ENCODE data around the gene PPP4R1.

The PPP4R1 gene

DNA sequence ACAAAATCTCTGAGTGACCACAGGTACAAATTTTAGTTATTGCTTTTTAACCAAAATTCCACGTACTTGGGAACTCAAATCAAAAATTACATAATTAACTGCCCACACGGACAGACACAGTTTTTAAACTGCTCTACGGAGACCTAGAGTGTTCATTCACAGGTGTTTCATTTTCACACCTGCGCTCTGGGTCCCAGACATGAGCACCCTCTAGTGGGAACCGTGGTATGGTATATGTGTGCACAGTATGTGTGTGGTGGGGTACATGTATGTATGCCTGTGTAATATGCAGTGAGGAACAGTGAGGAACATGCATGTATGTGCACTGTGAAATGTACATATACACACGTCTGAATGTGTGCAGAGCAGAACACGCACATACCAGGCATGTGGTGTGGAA is 65.0 kb downstream of the PPP4R1 start:
- H3K9me2 ChIP-seq (replicated peaks; ENCODE audit: low read depth, low read length), result no peaks in the 10 kb centered on the region
- H3K4me2 ChIP-seq (ENCODE audit: low read depth, low read length, poor library complexity, severe bottlenecking), result no peak overlapping the region
- H3K9me3 ChIP-seq (ENCODE audit: insufficient read depth, low read depth, low read length), result peaks cover 5% of the 10 kb centered on the region; the same call in 1 of the 2 replicates
- no peaks in the 10 kb centered on the region for H3K27me3 ChIP-seq (ENCODE audit: insufficient read depth, low read length, poor library complexity, severe bottlenecking)
- peaks cover 85% of the 10 kb centered on the region for H3K36me3 ChIP-seq (ENCODE audit: insufficient read depth, low read length)
- H3F3A ChIP-seq (ENCODE audit: low read depth), result no peaks in the 10 kb centered on the region
- H3K4me1 ChIP-seq (ENCODE audit: insufficient read depth, low read length, poor library complexity, severe bottlenecking), result no peaks in the 10 kb centered on the region
- no peaks in the 10 kb centered on the region for H3K79me2 ChIP-seq (ENCODE audit: insufficient read depth, low read length)
- no peaks in the 10 kb centered on the region for H4K20me1 ChIP-seq (ENCODE audit: insufficient read depth, low read length, poor library complexity, severe bottlenecking)
- H2AFZ ChIP-seq (ENCODE audit: low read length), result no peak overlapping the region
- TF ChIP-seq EZH2phosphoT487 (IDR thresholded peaks at IDR 0.05; ENCODE audit: borderline replicate concordance), result no peak
- TF ChIP-seq, protein P1, sequence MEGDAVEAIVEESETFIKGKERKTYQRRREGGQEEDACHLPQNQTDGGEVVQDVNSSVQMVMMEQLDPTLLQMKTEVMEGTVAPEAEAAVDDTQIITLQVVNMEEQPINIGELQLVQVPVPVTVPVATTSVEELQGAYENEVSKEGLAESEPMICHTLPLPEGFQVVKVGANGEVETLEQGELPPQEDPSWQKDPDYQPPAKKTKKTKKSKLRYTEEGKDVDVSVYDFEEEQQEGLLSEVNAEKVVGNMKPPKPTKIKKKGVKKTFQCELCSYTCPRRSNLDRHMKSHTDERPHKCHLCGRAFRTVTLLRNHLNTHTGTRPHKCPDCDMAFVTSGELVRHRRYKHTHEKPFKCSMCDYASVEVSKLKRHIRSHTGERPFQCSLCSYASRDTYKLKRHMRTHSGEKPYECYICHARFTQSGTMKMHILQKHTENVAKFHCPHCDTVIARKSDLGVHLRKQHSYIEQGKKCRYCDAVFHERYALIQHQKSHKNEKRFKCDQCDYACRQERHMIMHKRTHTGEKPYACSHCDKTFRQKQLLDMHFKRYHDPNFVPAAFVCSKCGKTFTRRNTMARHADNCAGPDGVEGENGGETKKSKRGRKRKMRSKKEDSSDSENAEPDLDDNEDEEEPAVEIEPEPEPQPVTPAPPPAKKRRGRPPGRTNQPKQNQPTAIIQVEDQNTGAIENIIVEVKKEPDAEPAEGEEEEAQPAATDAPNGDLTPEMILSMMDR (conservative IDR thresholded peaks at IDR 0.05; ENCODE audit: low read length), result peak; percentile 37
- no peak overlapping the region for H3K4me3 ChIP-seq (ENCODE audit: low read length, poor library complexity, severe bottlenecking)
- no peak overlapping the region for H3K9ac ChIP-seq (ENCODE audit: low read depth, low read length, poor library complexity, severe bottlenecking)

DNA sequence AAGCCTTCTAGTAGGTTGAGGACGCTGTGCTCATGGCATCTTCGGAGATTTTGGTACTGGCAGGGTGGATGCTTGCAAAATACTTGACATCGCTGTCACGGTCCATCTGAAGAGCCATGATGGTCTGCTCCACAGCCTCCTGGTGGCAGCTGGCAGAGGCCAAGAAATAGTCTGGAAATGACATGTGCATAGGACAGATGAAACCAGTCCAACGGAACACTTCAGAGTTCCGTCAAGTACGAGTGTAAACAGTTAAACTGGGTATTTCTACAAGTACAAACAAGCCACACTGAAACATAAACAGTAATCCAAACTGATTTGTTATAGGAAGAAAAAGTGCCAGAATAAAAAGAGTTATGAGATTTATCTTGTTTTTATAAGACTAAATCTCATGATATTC is 66.6 kb downstream of the PPP4R1 start:
- H3F3A ChIP-seq (ENCODE audit: low read depth), result no peaks in the 10 kb centered on the region
- no peak overlapping the region for H2AFZ ChIP-seq (ENCODE audit: low read length)
- no peaks in the 10 kb centered on the region for H3K9me2 ChIP-seq (replicated peaks; ENCODE audit: low read depth, low read length)
- peaks cover 73% of the 10 kb centered on the region for H3K36me3 ChIP-seq (ENCODE audit: insufficient read depth, low read length)
- H4K20me1 ChIP-seq (ENCODE audit: insufficient read depth, low read length, poor library complexity, severe bottlenecking), result no peaks in the 10 kb centered on the region
- H3K4me1 ChIP-seq (ENCODE audit: insufficient read depth, low read length, poor library complexity, severe bottlenecking), result no peaks in the 10 kb centered on the region
- H3K27me3 ChIP-seq (ENCODE audit: insufficient read depth, low read length, poor library complexity, severe bottlenecking), result no peaks in the 10 kb centered on the region
- H3K4me3 ChIP-seq (ENCODE audit: low read length, poor library complexity, severe bottlenecking), result no peak overlapping the region
- no peak overlapping the region for H3K4me2 ChIP-seq (ENCODE audit: low read depth, low read length, poor library complexity, severe bottlenecking)
- H3K79me2 ChIP-seq (ENCODE audit: insufficient read depth, low read length), result no peaks in the 10 kb centered on the region
- no peak overlapping the region for H3K9ac ChIP-seq (ENCODE audit: low read depth, low read length, poor library complexity, severe bottlenecking)
- TF ChIP-seq, protein P1 (conservative IDR thresholded peaks at IDR 0.05; ENCODE audit: low read length), result no peak
- TF ChIP-seq EZH2phosphoT487 (IDR thresholded peaks at IDR 0.05; ENCODE audit: borderline replicate concordance), result no peak
- peaks cover 3% of the 10 kb centered on the region; the same call in 1 of the 2 replicates for H3K9me3 ChIP-seq (ENCODE audit: insufficient read depth, low read depth, low read length)

DNA sequence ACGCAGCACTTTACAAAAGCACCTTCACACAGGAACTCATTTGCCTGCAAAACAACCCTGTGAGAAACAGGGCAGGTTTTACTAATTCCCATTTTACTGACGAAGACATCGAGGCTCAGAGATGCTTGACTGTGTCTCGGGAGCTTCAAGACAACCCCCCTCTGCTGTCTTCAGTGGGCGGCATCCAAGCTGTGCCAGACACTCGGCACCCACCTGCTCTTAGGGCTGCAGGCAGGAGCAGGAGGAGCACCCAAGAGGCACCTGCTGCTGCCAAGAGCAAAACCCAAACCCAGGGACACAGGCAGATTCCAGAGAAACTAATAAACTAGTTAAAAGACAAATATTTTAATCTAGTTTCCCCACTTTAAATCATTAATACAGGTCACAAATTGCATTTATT is 67.9 kb downstream of the PPP4R1 start:
- Histone ChIP-seq H3K79me2 (ENCODE audit: insufficient read depth, low read length) (no peaks in the 10 kb centered on the region), H3K4me3 (ENCODE audit: low read length, poor library complexity, severe bottlenecking) (no peak overlapping the region), H3K9me2 (replicated peaks; ENCODE audit: low read depth, low read length) (no peaks in the 10 kb centered on the region), H3K4me2 (ENCODE audit: low read depth, low read length, poor library complexity, severe bottlenecking) (no peak overlapping the region), H3K4me1 (ENCODE audit: insufficient read depth, low read length, poor library complexity, severe bottlenecking) (no peaks in the 10 kb centered on the region), H3K9ac (ENCODE audit: low read depth, low read length, poor library complexity, severe bottlenecking) (no peak overlapping the region), H3F3A (ENCODE audit: low read depth) (no peaks in the 10 kb centered on the region), H4K20me1 (ENCODE audit: insufficient read depth, low read length, poor library complexity, severe bottlenecking) (no peaks in the 10 kb centered on the region), H3K9me3 (ENCODE audit: insufficient read depth, low read depth, low read length) (no peaks in the 10 kb centered on the region), H2AFZ (ENCODE audit: low read length) (no peak overlapping the region), H3K27me3 (ENCODE audit: insufficient read depth, low read length, poor library complexity, severe bottlenecking) (no peaks in the 10 kb centered on the region), H3K36me3 (ENCODE audit: insufficient read depth, low read length) (peaks cover 60% of the 10 kb centered on the region)
- no peak for TF ChIP-seq EZH2phosphoT487 (IDR thresholded peaks at IDR 0.05; ENCODE audit: borderline replicate concordance)
- TF ChIP-seq, protein P1 (conservative IDR thresholded peaks at IDR 0.05; ENCODE audit: low read length), result no peak

All from Loucy (cell line).